Epidermal melanocyte (primary cell): ENCODE measurements around the gene TSPAN1.

Source experiments
- DNase-seq: peaks from one replicate; pipeline ENCODE4 v3.0.0; 2011; ENCODE audit warnings: low spot score; ENCODE audit not compliant: insufficient read length

TSPAN1 gene

DNA sequence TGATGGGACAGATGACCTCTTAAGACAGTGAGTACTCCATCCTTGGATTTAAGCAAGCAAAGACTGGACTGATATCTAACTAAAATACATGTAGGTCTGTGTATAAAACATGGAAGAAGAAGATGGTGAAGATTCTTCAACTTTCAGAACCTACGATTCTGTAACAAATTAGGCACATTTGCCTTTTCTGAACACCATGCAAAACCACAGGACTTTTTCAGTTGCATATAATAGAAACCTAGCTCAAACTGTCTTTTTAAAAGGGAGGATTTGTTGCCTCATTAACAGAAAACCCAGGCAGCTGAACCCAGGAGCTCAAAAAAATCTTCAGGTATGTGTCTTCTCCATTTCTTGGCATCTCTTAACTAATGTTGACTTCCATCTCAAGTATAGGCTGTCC is 14.7 kb upstream of the TSPAN1 start:
- no peak for DNase-seq

DNA sequence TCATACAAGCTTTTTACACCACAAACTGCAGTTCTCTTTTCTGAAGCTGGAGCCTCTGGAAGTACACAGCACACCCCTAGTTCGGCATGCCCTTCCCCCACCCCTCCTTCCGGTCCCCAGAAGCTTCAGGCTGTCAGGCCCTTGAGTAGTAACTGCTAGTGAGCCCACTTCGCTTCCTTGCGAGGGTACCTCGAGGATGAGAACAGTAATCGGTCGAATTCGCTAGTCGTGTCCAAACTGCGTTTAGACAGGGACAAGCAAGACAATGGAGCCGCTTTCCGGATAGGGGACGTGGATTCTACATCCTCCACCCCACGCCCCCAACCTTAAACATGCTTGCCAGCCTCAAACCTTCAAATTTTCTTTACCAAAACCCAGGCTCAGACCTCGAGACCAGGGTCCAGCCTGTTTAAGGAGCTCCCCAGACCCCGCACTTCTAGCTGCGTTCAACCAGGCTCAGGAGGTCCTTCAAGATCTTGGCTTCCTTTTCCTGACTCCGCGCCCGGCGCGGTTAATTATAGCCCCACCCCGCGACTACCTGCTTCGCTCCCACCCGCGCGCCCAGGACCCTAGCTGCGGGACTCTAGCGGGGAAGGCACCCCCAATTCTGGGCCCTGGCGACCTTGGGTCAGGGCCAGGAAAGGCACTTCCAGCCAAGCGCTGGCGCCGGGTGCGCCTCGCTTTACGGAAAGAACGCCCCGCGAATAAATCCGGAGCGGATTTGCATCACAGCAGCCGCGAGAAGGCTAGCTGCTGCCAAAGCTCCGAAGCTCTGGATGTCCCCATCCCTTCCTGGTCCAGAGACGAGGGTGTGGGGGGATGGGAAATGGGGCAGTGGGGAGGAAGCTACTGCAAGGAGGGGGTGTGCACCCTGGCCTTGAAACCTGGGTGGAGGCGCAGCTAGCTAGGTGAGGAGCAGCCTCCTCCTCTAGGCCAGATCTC is 8.1 kb upstream of the TSPAN1 start:
- DNase-seq, result no peak

DNA sequence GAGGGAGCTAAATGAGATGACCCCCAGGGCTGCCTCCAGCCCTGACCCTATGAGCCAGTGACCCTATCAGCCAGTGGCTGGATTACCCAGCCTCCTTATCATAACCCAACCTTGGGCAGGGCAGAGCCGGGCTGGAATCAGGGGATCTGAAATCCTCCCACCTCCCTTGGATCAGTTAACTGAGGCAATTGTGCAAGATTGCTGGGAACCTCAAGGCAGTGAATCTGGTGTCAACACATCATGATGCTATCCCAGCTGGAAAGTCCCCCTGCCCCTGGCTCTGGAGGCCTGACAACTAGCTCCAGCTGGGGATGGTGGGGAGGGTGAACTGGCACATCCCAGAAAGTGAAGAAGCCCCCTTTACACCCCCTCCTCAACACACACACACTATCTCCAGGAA is 6.4 kb upstream of the TSPAN1 start:
- DNase-seq, result no peak

DNA sequence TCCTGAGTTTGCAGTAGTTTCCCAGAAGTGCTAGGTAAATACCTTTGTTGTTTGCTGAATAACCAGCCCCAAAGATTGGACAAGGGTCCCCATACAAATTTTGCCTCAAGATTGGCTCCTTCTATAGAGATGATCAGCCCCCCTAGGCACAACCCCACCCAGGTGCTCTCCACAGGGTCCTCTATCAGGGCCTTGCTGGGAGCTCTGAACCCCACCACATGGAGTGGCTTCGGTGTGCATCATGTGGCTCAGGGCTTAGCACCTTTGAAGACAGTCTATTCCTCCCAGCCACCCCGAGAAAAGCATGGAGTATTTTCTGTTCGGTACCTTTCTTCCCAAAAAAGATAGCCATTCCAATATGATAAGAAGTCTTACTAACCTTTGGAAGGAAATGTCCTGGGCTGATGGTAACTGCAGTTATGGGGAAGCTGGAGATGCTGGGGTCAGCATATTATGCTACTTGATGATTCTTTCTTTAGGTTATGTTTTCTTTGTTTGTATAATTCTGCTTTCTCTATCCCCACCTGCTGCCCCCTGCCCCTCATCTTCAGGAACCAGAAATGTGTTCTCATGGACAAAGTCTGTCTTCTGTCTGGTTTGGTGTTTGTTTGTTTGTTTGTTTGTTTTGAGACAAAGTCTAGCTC is 5.0 kb upstream of the TSPAN1 start:
- DNase-seq, result no peak

DNA sequence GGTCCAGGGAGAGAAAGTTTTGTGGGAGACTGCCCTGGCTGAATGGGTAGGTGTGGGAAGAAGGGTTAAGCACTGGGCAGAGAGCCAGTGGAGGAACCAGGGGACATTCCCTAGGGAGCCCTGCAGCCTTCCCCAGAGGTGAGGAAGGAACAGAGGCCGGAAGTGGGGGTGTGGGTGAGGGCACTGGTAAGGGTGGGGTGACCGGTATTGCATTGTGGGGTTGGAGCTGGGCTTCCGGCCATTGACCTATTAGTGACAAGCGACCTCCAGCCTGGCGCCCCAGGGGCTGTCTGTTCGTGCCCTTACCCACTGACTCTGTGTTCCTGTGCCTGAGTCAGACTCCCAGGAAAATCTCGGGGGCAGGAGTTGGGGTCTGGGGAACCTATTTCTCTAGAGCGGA is 3.5 kb upstream of the TSPAN1 start:
- no peak for DNase-seq

DNA sequence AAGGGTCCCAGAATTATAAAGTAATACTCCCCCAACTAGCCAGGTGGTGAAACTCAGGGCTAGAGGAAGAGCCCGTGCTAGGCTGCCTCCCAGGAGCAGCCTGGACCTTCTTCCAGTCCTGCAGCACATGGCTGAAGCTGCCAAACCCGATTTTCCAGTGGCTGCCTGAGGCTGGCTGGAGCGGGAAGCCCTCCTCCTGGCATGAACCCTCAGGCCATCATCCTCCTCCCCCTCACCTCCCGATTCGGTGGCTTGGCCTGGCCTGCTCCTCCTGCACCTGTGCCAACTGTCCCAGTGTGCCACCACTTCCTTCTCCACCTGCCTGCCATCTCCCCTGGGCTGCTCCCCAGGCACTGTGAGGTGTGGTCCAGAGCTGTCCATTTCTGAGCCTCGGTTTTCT is 3.0 kb upstream of the TSPAN1 start:
- DNase-seq, result no peak

DNA sequence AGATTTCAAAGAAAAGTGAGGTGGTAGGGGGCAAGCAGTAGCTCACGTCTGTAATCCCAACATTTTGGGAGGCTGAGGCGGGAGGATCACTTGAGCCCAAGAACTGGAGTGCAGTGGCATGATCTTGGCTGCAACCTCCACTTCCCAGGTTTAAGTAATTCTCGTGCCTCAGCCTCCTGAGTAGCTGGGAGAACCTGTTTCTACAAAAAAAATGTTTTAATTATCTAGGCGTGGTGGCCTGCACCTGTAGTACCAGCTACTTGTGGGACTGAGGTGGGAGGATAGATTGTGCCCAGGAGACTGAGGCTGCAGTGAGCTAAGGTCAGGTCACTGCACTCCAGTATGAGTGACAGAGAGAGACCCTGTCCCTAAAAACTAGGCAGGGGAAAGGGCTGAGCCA is 2.6 kb upstream of the TSPAN1 start:
- no peak for DNase-seq

DNA sequence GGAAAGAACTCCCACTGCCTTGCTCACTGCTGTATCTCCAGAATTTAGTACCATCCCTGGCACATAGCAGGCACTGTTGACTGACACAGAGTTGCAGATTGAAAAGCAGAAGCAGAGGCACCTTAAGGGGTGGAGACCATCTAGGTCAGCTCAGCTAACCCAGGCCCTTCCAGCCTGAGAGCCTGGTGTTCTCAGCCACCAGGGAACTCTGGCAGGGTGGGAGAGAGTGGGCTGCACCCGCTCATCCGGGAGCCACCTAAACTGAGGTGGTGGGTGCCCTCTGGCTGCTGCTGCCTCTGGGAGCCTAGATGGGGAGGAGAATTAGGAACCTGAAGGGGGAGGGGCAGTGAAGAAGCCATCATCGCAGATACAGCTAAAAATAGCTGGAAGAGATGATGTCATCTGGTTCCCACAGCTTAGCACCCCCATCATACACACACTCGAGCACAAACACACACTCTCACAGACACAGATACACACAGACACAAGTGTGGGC is 1.5 kb upstream of the TSPAN1 start:
- DNase-seq, result no peak

DNA sequence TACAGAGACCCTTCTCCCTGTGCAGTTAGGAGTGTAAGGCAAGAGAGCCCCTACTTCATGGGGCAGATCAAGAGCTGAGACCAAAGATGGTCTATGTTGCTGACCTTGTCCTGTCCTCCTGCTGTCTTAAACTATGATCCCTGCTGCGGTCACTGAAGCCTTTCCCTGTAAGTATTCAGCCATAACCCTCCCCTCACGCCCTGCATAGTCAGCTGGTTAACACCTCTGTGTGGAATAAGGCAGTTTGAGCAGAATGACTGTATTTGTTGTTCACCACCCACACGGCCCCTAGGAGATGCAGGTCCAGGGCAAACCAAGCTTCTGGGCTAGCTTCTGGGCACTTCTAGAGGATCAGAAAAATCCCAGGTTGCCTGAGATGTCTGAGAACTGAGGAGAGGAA is 356 bp downstream of the TSPAN1 start:
- DNase-seq, result no peak

DNA sequence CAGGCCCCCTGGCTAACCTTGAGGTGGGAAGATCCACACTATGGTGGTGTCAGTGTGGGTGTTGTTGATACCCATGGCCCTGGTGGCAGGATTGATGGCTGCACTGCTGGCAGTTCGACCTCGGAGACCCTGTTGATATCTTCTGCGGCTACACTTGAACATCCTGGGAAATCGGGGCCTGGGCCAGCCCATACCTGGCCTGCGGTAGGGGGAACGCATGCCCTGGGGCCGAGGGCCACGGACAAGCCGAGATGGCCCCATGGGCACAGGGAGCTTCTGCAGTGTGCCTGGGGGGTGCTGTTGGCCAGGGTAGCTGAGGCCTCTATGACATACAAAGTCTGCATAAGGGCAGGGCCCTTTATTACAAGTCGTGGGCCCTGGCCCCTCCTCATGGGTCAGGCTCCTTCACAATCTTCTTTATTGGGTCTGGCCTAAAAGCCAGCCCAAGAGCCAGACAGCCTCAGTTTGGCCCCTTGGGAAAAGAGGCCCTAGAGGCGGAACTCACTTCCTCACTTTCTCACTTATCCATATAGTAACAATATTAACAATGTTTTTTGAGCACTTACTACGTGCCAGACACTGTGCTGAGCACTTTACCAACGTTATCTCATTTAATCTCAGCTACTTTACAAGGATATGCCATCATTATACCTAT is 1.5 kb downstream of the TSPAN1 start, which contains the start of gene P3R3URF:
P3R3URF (minus strand) TSS at position 278 of the 655 bp plus-strand sequence; CDS start at position 261, 17 bp downstream.
- DNase-seq, result no peak

DNA sequence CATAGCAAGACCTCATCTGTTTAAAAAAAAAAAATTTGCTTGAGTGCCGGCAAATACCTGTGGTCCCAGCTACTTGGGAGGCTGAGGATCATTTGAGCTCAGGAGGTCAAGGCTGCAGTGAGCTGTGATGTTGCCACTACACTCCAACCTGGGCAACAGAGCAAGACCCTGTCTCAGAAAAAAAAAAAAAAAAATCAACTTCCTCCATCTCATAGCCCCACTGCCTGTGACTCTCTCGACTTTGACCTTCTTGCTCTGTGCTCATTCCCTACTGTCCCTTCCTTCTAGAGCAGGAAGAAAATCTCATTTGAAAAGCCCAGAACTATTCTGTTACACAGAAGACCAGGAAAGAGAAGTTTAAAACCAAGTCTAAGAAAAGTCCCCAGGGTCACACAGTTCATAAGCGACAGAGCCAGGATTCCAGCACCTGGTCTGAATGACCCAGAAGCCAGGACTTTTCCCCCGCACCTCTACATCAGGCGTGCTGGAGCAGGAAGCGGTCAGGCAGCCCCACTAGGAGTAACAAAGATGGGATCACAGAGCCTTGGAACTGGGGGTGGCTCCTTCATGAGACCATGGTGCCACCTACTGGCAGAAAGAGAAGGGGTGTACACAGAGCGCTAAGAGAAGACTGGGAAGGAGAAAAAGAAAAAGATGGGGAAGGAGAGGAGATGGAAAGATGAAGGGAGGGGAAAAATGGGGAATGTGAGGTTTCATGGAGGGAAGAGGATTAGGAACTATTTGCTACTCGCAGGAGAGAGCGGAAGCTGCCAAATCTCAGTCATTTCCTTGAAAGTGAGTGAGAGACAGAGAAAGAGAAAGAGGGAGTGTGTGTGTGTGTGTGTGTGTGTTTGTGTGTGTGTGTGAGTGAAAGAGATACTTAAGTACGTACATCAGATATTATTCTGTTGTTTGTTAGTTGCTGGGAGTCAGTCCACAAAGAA is 4.5 kb downstream of the TSPAN1 start:
- peak; percentile 96 for DNase-seq

DNA sequence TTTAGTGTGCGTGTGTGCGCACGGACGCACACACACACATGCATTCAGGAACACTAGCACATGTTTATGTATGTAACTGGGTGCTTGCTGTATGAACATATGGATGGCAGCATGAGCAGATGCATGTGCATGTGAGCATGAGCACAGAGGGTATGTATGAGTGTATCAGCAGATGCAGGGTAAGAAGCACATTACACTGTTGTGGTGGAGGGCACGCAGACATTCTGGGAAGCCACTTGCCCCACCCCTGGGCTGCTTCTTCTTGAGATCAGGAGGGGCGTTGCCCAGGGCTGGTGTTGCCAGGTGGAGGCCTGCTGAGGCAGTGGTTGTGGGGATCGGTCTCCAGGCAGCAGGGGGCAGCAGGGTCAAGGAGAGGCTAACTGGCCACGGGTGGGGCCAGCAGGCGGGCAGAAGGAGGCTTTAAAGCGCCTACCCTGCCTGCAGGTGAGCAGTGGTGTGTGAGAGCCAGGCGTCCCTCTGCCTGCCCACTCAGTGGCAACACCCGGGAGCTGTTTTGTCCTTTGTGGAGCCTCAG is 5.3 kb downstream of the TSPAN1 start:
- DNase-seq, result no peak

DNA sequence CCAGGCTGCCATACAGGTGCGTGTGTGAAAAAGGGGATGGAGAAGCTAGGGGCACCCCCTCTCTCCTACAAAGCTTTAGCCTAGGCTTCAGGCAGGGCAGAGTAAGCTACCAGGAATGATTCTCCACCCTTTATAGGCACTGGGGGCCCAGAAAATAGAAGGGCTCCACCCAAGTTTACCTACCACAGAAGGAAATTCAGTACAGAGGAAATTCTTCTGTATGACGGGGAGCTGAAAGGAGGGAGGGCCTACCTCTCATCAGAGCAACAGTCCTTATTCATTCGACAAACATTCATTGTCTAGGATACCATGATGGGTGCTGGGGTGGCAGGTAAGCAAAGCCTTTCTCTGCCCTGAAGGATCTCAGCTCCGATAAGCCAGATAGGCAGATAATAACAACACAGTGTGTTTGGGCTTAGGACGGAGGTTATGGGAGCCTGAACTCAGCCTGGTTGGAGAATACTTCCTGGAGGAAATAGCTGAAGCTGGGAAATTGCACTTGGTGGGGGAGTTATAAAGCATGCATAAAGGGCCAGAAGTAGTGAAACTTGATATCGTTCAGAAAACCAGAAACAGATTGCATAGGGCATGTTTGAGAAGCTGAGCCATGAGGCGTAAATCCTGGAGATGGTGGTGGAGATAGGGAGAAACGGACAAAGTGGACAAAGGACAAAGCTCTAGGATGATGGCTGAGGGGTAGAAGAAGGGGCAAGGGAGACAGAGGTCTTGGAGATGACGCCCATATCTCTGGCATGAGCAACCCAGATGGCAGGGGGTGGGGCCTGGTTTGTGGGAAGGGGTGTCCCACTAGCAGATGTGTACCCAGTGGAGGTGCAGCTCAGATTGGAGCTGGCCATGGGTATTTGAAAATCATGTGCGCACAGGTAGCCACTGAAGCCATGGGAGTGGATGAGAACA is 6.7 kb downstream of the TSPAN1 start:
- DNase-seq, result no peak

DNA sequence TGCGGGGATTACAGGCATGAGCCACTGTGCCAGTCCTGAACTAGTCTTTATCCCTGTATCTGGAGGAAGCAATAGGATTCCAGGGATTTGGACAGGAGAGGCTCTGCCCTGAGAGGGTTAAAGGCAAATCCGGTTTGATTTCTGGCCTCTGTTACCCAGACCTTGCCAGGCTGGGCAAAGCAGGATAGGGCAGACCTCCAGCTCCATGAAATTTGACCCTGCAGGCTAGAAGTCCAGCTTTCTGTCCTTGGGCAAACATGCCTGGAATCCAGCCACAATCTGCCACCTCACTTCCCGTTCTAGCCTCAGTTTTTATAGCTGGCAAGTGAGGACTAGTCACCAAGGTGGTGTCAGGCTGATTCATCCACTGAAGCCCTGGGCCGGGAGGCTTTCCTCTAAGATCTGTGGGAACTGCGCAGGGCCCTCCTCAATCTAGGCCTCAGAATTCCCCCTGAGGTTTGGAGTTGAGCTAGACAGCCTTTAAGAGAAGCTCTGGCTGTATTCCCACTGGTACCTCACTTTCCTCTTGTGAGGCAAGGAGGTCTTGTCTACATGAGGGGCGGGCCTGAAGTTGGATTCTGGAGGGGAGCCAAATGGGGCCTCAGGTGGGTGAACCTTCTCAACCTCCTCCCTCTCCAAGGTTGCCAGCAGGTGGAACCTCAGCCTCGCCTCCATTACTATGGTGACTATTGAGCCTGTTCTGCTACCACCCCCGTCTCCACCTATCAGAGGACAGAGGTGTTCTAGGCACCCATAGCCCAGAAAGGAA is 8.4 kb downstream of the TSPAN1 start:
- DNase-seq, result peak; percentile 73

DNA sequence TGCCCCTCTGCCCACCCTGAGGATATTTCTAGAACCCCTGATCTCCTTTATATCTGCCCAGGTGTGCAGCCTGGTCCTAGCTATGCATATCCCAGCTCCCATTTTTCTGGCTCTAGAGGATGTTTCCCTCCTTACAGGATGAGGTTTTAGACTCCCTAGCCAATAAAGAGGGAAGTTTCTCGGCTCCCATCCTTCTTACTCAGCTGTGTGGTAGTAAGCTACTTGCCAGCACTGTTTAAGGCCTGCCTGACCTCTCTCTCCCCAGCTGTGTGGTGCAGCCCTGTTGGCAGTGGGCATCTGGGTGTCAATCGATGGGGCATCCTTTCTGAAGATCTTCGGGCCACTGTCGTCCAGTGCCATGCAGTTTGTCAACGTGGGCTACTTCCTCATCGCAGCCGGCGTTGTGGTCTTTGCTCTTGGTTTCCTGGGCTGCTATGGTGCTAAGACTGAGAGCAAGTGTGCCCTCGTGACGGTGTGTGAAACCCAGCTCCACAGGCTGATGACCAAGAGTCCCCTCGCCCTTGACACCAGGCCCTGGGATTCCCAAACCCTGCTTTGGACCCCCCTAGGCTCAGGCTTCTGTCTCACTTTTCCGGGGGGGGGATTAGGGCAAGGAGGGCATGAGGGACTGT is 9.2 kb downstream of the TSPAN1 start:
- DNase-seq, result no peak

DNA sequence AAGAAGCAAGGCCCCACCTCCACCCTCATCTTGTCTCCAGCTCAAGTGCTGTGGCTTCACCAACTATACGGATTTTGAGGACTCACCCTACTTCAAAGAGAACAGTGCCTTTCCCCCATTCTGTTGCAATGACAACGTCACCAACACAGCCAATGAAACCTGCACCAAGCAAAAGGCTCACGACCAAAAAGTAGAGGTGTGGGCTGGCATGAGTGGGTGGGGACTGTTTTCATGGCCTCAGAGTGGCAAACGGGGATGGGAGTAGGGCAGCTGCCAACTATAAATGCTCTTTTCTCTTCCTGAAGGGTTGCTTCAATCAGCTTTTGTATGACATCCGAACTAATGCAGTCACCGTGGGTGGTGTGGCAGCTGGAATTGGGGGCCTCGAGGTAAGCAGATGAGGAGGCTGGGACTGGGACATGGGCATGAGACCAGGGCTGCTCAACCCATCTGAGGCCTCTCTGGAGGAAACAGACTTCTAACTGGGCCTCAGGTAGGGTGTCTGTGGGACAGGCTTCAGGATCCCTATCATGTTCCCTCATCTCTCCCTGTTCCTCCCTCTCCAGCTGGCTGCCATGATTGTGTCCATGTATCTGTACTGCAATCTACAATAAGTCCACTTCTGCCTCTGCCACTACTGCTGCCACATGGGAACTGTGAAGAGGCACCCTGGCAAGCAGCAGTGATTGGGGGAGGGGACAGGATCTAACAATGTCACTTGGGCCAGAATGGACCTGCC is 10.2 kb downstream of the TSPAN1 start:
- no peak for DNase-seq

DNA sequence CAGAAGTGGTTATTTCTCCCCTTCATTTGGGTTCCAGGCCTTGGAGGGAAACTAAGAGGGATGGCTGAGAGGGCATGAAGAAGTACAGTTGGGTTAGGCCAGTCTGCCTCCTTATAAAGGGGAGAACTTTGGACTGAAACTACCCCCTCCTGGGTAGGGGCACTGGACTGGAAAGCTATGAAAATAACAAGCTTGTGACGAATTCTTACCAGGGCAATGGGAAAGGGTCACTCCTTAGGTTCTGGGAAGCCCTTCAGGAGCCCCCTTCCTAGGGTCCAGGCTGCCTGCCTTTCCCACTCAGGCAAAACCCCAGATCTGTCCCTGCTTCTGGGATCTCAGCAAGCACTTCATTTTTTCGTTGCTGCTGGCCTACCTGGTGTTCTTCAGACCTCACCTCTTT is 11.2 kb downstream of the TSPAN1 start:
- DNase-seq, result no peak
